Activated T-cell treated with anti-CD3 and anti-CD28 coated beads, Interleukin-2, amount 50 U/mL, for 72 hours (primary cell): ENCODE measurements around the gene KLRF1. TPM values are rescaled to one million over a fixed set of nuclear protein-coding genes. Genes with fewer than 3 reads are reported as not detected.

Experiments
- ATAC-seq, 2 donors: fragments of 150-1000 bp; cut with Tn5 transposase; replicated peaks in 1 of 2; 2 replicates each; pipeline ENCODE4 v1.10.0; 2021; ENCODE audit warnings: moderate library complexity in 2 of 2, mild to moderate bottlenecking in 1 of 2
- DNase-seq, 2 donors: peaks; one replicate each; pipeline ENCODE4 v3.0.0; 2021 to 2022; ENCODE audit warnings: mixed read lengths in 1 of 2
- H3K27ac Mint-ChIP-seq: one replicate; pipeline ENCODE4 v1.8.0; 2022; ENCODE audit warnings: mild to moderate bottlenecking, moderate library complexity, mixed read lengths
- H3K27me3 Mint-ChIP-seq: one replicate; pipeline ENCODE4 v1.8.0; 2022; ENCODE audit warnings: low read depth, mixed read lengths
- H3K36me3 Mint-ChIP-seq, 2 donors: one replicate each; pipeline ENCODE4 v1.8.0; 2022; ENCODE audit warnings: mixed read lengths in 2 of 2, mild to moderate bottlenecking in 1 of 2; ENCODE audit not compliant: insufficient read depth in 2 of 2
- H3K4me1 Mint-ChIP-seq: one replicate; pipeline ENCODE4 v1.8.0; 2022; ENCODE audit warnings: low read depth, mixed read lengths
- H3K4me3 Mint-ChIP-seq, 2 donors: one replicate each; pipeline ENCODE4 v1.8.0; 2022; ENCODE audit warnings: mild to moderate bottlenecking in 2 of 2, mixed read lengths in 2 of 2, moderate library complexity in 2 of 2
- H3K9me3 Mint-ChIP-seq, 2 donors: one replicate each; pipeline ENCODE4 v1.8.0; 2022; ENCODE audit warnings: mixed read lengths in 2 of 2
- total RNA-seq, 2 donors: library from RNA; stranded (reverse); gene quantifications; one replicate each; pipeline ENCODE4 v1.2.3, GENCODE V29; 2022

Gene KLRF1
- total RNA-seq, 2 donors from 2014 or later: 0.29 to 0.72 TPM

DNA sequence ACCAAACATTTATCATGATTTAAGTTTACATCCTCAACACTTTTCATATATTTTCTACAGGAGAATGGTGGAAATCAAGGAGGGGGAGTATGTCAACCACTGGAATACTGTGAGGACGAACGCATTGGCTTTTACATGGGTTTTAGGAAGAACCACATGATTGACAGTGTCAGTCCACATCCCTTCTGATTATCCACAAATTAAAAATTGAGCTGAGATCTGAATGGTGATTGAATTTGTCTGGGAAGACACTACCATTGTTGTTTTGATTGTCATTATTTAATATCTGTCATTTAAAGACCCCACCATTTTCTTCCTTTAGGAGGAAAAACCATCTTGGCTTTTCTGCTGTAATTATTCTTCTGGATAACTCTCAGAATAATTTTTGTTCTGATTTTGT, 31.3 kb upstream of the KLRF1 start:
- no peaks in the 10 kb centered on the region for H3K27me3 Mint-ChIP-seq
- peak overlapping the region; percentile 72 to 88 for H3K4me3 Mint-ChIP-seq
- ATAC-seq (no peak), DNase-seq (no peak)
- H3K36me3 Mint-ChIP-seq: peaks cover 0 to 1% of the 10 kb centered on the region in 2 donors
- peaks cover 74% of the 10 kb centered on the region for H3K4me1 Mint-ChIP-seq
- H3K27ac Mint-ChIP-seq: peak overlapping the region; percentile 94
- peaks cover under 1 to 4% of the 10 kb centered on the region in 2 donors for H3K9me3 Mint-ChIP-seq

DNA sequence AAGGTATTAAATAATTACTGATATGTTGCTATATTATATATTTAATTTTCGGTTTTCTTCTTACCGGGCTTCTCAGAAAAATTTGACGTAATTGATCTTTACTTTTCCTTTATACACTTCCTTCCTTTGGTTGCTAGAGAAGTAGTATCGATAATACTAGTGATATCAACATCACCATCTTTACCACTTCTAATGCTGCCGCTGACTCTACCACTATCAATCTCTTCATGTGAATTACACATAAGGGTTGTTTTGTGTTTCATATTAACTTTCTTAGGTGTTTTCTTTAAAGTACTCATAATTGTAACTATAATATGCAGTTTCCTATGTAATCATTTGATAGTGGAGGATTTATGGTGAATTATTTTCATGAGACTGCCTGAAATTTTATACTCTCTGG, 30.9 kb upstream of the KLRF1 start:
- Mint-ChIP-seq H3K27ac (peak overlapping the region; percentile 94), H3K9me3 (peaks cover 3 to 5% of the 10 kb centered on the region in 2 donors), H3K36me3 (peaks cover 0 to 1% of the 10 kb centered on the region in 2 donors), H3K27me3 (no peaks in the 10 kb centered on the region), H3K4me1 (peaks cover 70% of the 10 kb centered on the region), H3K4me3 (peak overlapping the region; percentile 72 to 88)
- DNase-seq: peak in 1 of 2 donors; percentile 33
- peak; percentile 39 to 43 for ATAC-seq

DNA sequence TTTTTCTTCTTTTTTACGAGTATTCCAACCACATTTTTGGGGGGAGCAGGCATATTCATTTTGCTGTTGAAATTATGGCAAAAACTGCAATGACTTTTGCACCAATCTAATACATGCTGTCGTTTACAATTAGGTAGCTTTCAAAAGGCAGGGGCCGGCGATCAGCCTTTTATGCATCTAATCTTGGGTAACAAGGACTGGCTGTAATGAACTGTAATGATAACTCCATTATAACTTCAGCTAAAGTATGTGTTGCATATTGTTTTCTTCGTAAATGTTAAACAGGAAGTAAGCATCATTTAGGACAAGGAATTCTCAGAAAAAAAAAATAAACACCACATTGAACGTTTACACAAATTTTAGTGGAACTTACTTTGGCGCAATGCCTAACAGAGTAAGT, 30.3 kb upstream of the KLRF1 start:
- H3K9me3 Mint-ChIP-seq: peaks cover 3 to 4% of the 10 kb centered on the region in 2 donors

DNA sequence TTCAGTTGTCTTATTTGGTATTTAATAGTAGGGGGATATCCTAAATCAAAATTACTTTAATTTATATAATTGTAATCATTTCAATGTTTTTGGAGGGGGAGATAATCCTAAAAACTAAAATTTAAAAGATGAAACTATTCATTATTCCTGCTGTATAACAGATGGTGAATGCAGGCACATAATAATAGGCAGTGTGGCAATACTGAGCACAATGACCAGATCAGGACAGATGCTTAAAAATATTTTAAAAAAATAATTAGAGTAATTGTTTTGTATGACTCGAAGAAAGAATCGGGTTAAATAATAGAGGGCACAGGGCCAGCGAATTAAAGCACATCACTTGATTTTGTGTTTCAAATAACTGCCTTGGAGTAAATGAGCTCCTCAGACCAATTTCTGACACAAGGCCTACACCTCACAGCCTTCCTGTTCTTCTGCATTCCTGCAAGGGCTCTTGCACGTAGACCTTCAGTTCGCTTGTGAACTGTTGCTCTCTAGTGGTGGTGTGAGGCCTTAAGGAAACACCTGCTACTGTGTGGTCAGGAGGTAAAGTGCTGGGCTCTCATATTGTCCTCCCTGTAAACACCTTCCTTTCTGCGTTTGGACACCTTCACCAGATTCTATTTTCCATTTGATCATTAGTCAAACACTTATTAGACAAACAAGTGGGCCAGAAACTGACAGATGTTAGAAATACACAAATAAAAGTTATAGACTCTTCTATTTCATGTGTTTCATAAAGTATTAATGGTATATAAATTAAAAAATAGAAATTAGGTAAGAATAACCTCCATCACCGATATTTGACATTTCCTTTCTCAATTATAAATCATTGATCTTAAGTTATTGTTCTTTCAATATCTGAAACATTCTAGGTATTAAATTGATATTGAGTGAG, 29.3 kb upstream of the KLRF1 start:
- H3K4me3 Mint-ChIP-seq: peak overlapping the region; percentile 46 to 72
- H3K4me1 Mint-ChIP-seq: peaks cover 53% of the 10 kb centered on the region
- H3K36me3 Mint-ChIP-seq: peaks cover 0 to 1% of the 10 kb centered on the region in 2 donors
- DNase-seq: peak; percentile 60 to 73
- no peaks in the 10 kb centered on the region for H3K27me3 Mint-ChIP-seq
- H3K27ac Mint-ChIP-seq: peak overlapping the region; percentile 49
- H3K9me3 Mint-ChIP-seq: peaks cover 3 to 4% of the 10 kb centered on the region in 2 donors
- peak; percentile 79 to 80 for ATAC-seq

More for the DNA sequence above, 30.3 kb upstream of the KLRF1 start:
- Mint-ChIP-seq H3K36me3 (peaks cover 0 to 1% of the 10 kb centered on the region in 2 donors), H3K4me1 (peaks cover 63% of the 10 kb centered on the region), H3K27ac (peak overlapping the region; percentile 94), H3K4me3 (peak overlapping the region; percentile 72 to 88), H3K27me3 (no peaks in the 10 kb centered on the region)
- DNase-seq (no peak), ATAC-seq (no peak)

DNA sequence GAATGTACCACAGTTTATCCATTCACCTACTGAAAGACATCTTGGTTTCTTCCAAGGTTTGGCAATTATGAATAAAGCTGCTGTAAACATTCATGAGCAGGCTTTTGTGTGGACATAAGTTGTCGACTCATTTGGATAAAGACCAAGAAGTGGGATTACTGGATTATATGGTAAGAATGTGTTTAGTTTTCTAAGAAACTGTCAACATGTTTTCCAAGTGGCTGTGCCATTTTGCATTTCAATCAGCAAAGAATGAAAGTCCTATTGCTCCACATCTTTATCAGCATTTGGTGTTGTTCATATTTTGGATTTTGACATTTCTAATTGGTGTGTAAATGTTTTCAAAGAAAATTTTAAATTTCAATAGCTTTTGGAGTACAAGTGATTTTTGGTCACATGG, 27.3 kb upstream of the KLRF1 start:
- no peak overlapping the region for H3K27ac Mint-ChIP-seq
- no peaks in the 10 kb centered on the region for H3K27me3 Mint-ChIP-seq
- peaks cover 37% of the 10 kb centered on the region for H3K4me1 Mint-ChIP-seq
- DNase-seq (no peak), ATAC-seq (no peak)
- peaks cover 0 to 1% of the 10 kb centered on the region in 2 donors for H3K36me3 Mint-ChIP-seq
- peaks cover 3% of the 10 kb centered on the region in 2 donors for H3K9me3 Mint-ChIP-seq
- H3K4me3 Mint-ChIP-seq: no peak overlapping the region

DNA sequence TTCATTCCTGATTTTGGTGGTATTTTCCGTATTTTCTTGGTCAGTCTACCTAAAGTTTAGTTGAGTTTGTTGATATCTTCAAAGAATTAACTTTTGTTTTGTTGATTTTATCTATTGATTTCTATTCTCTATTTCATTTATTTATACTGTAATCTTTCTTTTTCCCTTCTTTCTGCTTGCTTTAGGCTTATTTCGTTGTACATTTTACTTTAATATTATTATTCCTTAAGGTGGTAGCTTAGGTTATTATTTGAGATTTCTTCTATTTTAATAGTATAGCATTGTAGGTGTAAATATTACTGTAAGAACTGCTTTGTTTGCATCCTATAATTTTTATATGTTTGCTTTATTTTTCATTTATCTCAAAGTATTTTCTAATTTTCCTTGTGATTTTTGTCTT, 21.4 kb upstream of the KLRF1 start:
- no peak for DNase-seq
- H3K4me3 Mint-ChIP-seq: no peak overlapping the region
- H3K27me3 Mint-ChIP-seq: peaks cover 18% of the 10 kb centered on the region
- H3K36me3 Mint-ChIP-seq: no peaks in the 10 kb centered on the region
- H3K4me1 Mint-ChIP-seq: peaks cover 4% of the 10 kb centered on the region
- peaks cover 3% of the 10 kb centered on the region in 2 donors for H3K9me3 Mint-ChIP-seq
- no peak for ATAC-seq
- no peak overlapping the region for H3K27ac Mint-ChIP-seq

DNA sequence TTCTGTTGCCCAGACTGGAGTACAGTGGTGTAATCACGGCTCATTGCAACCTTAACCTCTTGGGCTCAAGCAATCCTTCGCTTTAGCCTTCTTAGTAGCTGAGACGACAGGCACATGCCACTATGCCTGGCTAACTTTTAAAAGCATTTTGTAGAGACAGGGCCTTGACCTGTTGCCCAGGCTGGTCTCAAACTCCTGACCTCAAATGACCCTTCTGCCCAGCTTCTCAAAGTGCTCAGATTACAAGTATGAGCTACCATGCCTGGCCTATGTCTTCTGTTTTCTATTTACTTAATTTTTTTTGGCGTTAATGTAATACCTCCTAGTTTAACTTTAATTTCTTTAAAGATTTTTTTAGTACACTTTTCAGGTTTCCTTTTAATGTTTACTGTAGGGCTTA, 20.6 kb upstream of the KLRF1 start:
- H3K27me3 Mint-ChIP-seq: peaks cover 19% of the 10 kb centered on the region
- no peaks in the 10 kb centered on the region for H3K36me3 Mint-ChIP-seq
- H3K4me3 Mint-ChIP-seq: no peak overlapping the region
- peaks cover 7% of the 10 kb centered on the region for H3K4me1 Mint-ChIP-seq
- no peak for ATAC-seq
- DNase-seq: no peak
- H3K27ac Mint-ChIP-seq: no peak overlapping the region
- H3K9me3 Mint-ChIP-seq: no peaks in the 10 kb centered on the region

DNA sequence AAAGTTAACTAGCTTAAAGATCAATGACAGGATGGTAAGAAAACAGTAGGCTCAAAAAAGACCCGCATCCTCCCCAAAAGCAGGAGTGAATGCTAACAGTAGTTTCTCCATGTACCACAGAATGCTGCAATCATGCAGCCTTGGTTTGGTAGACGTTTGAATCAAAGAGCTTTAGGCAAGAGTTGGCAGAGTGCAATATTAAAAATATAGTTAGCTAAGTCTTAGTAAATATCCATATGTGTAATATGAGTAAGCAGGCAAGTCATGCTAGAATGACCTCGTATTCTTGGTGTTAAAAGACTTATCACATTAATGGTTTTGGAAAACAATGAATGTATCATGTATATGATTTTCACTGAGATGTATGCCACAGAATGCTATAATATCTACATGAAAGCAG, 18.8 kb upstream of the KLRF1 start:
- H3K27ac Mint-ChIP-seq: no peak overlapping the region
- peaks cover 10% of the 10 kb centered on the region for H3K4me1 Mint-ChIP-seq
- H3K36me3 Mint-ChIP-seq: no peaks in the 10 kb centered on the region
- H3K4me3 Mint-ChIP-seq: no peak overlapping the region
- no peaks in the 10 kb centered on the region for H3K9me3 Mint-ChIP-seq
- peaks cover 19% of the 10 kb centered on the region for H3K27me3 Mint-ChIP-seq
- ATAC-seq (no peak), DNase-seq (no peak)

DNA sequence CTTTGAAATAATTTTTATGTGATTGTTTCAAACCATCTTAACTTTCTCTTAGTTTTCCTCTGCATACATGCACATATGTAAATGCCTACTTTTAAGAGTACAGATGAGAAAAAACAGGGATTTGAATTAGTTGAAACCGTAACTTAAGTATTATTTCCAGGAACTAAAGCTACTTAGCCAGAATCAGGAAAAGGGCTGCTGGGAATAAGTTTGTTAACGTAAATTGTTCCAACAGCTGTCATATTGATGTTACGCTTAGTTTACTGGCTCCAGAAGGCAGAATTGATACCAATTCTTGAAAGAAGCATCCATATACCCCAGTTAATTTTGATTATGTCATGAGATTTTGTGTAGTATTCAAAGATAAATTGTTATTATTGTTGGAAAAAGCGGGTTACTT, 17.9 kb upstream of the KLRF1 start:
- DNase-seq (no peak), ATAC-seq (no peak)
- H3K4me3 Mint-ChIP-seq: no peak overlapping the region
- H3K36me3 Mint-ChIP-seq: no peaks in the 10 kb centered on the region
- H3K27ac Mint-ChIP-seq: no peak overlapping the region
- H3K9me3 Mint-ChIP-seq: no peaks in the 10 kb centered on the region
- peaks cover 17% of the 10 kb centered on the region for H3K4me1 Mint-ChIP-seq
- H3K27me3 Mint-ChIP-seq: peaks cover 19% of the 10 kb centered on the region

DNA sequence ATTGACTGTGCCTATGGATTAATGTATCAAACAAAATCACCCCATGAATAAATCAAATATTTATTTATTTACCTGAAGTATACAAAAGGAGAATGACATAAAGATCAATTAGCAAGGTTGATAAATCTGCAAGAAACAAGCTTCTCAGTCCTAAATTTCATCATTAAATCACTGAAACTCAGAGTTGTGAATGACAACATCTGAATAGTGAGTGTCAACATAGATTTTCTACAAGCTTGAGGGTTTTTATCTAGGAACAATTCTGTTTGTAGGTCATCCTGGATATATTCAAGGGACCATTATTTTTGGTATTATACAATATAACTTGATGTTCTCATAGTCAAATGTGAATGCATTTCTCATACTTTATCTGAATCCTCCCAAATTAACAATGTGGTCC, 17.4 kb upstream of the KLRF1 start:
- H3K36me3 Mint-ChIP-seq: no peaks in the 10 kb centered on the region
- H3K9me3 Mint-ChIP-seq: no peaks in the 10 kb centered on the region
- ATAC-seq: no peak
- peaks cover 19% of the 10 kb centered on the region for H3K27me3 Mint-ChIP-seq
- DNase-seq: no peak
- H3K27ac Mint-ChIP-seq: no peak overlapping the region
- H3K4me1 Mint-ChIP-seq: peaks cover 17% of the 10 kb centered on the region
- no peak overlapping the region for H3K4me3 Mint-ChIP-seq

DNA sequence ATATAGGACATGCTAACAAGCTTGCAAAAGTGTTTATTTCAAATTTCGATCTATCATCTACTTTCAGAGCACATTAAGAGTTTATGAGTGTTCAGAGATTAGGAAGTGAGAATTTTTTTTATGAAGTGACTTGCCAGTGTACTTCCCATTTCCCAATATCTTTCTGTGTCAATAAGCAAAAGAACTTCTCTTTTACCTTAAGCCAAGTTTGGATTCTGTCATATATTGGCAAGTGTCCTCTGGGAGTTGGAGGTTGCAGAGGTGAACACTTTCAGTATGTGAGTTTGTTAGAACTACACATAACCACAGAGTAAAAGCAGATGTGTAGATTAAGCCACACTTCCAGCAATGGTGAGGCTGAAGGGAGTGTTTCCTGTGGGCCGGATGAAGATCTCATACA, 16.6 kb upstream of the KLRF1 start:
- Mint-ChIP-seq H3K9me3 (no peaks in the 10 kb centered on the region), H3K36me3 (no peaks in the 10 kb centered on the region), H3K27ac (peak overlapping the region; percentile 32), H3K4me3 (no peak overlapping the region), H3K4me1 (peaks cover 17% of the 10 kb centered on the region), H3K27me3 (peaks cover 19% of the 10 kb centered on the region)
- no peak for ATAC-seq
- DNase-seq: no peak

DNA sequence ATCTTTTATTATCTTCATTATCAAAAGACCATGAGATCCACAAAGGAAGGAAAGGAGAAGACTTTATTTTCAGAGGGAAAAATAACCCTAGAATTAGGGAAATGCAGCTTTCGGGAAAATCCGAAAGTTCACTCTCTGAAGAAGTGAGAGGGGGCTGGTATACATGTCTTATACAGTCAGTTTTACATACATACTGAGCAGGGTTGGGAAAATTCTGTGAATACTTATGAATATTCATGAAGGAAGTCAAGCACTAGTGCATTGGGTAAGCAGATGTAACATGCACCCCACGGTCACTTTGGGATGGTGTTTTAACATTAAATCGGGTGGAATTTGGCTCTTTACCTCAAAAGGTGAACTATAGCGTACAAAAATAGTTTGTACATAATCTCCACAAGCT, 15.7 kb upstream of the KLRF1 start:
- Mint-ChIP-seq H3K4me1 (peaks cover 17% of the 10 kb centered on the region), H3K4me3 (no peak overlapping the region), H3K36me3 (no peaks in the 10 kb centered on the region), H3K27ac (no peak overlapping the region), H3K9me3 (no peaks in the 10 kb centered on the region), H3K27me3 (peaks cover 19% of the 10 kb centered on the region)
- no peak for DNase-seq
- no peak for ATAC-seq

DNA sequence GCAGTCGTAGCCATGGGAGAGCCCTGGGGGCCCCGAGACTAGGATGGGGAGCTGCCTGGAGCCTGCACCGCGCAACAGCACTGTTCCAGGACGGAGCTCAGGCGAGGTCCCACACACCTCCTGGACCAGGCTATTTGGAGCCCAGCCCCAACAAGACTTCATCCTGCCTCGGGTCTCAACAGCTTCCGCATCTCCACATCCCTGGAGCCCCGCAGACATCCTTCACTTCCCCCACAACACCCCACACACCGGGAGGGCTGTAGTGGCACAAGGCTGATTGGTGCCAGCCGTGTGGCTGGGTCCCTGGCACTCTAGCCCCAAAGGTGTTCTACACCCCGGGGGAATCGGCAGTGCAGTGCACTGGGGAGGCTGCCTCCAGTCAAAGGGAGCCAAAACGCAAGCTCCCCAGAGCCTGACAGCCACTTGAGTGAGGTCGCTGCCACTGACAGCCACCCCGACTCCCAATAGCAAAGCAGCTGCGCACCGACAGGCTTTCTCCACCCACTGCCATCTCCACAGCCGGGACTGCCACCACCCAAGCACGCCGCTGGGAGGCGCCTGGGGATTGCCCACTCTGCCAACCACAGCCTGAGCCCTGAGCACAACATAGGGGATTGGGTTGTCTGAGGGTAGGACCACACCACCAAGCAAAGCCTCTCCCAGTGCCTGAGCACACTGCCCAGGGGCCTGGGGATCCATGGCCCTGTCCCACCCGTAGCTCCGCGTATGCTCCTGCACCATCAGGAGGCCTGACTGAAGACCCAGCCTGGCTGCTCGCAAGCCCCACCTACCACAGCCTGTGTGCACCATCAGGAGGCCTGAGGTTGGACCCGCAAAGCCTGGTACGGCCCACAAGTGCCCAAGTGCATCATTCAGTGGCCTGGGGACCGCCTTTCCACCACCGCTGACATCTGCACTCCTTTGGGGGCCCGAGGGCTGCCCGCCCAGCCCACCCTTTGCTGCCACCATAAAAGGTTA, 13.2 kb upstream of the KLRF1 start:
- Mint-ChIP-seq H3K4me1 (peaks cover 17% of the 10 kb centered on the region), H3K27ac (no peak overlapping the region), H3K9me3 (no peaks in the 10 kb centered on the region), H3K4me3 (peak overlapping the region; percentile 85 to 97), H3K36me3 (no peaks in the 10 kb centered on the region), H3K27me3 (peaks cover 23% of the 10 kb centered on the region)
- ATAC-seq (peak; percentile 95 to 98), DNase-seq (peak; percentile 91 to 94)
